CD4-positive, alpha-beta memory T cell (primary cell): ENCODE results near the gene ACKR4. TPM values are rescaled to one million over a fixed set of nuclear protein-coding genes. Genes with fewer than 3 reads are reported as not detected.
"Not testable (repeated sequence)": the region's sequence is repeated elsewhere in the genome, so short reads cannot be mapped to it uniquely, and the experiment has no call there.

Source experiments
- CTCF ChIA-PET: fragments of 350-600 bp; sonication (Branson Sonifier 250); formaldehyde crosslinking; loops from one replicate; lab custom pipeline; 2021; ENCODE audit warnings: inconsistent platforms; ENCODE audit not compliant: partially characterized antibody; lab: Charles Lee
- POLR2A ChIA-PET: fragments of 350-600 bp; sonication (Branson Sonifier 250); formaldehyde crosslinking; loops from one replicate; lab custom pipeline; 2021; ENCODE audit not compliant: partially characterized antibody; lab: Charles Lee
- DNase-seq, 5 donors: peaks; one replicate each; pipeline versions ENCODE4 v3.0.0 to v3.0.0-alpha.2; 2020 to 2022; ENCODE audit warnings: mixed read lengths in 1 of 5
- H3K27ac ChIP-seq: one replicate; pipeline ENCODE4 v1.7.0; 2013; ENCODE audit warnings: low read depth, low read length
- H3K27me3 ChIP-seq: 2 replicates; pipeline ENCODE4 v1.7.0; 2013; ENCODE audit warnings: mild to moderate bottlenecking, low read length, moderate library complexity; ENCODE audit not compliant: insufficient read depth
- H3K36me3 ChIP-seq: 2 replicates; pipeline ENCODE4 v1.7.0; 2013; ENCODE audit warnings: mild to moderate bottlenecking, low read length, moderate library complexity; ENCODE audit not compliant: insufficient read depth
- H3K4me1 ChIP-seq: 2 replicates; pipeline ENCODE4 v1.7.0; 2013; ENCODE audit warnings: mild to moderate bottlenecking, low read length, moderate library complexity; ENCODE audit not compliant: insufficient read depth
- H3K4me3 ChIP-seq, 2 donors: one replicate each; pipeline ENCODE4 v1.7.0; 2013; ENCODE audit warnings: low read length in 2 of 2, mild to moderate bottlenecking in 1 of 2
- H3K9me3 ChIP-seq, 2 donors: one replicate each; pipeline ENCODE4 v1.7.0; 2013; ENCODE audit warnings: low read length in 2 of 2, control low read depth in 1 of 2; ENCODE audit not compliant: control insufficient read depth in 1 of 2
- H3K27ac Mint-ChIP-seq, 7 donors: one replicate each; pipeline ENCODE4 v1.8.0; 2020 to 2021; ENCODE audit warnings: mixed read lengths in 7 of 7, mild to moderate bottlenecking in 6 of 7, inconsistent platforms in 3 of 7, moderate library complexity in 3 of 7
- H3K27me3 Mint-ChIP-seq, 2 donors: one replicate each; pipeline ENCODE4 v1.8.0; 2020 to 2021; ENCODE audit warnings: mixed read lengths in 2 of 2
- H3K36me3 Mint-ChIP-seq, 2 donors: one replicate each; pipeline ENCODE4 v1.8.0; 2020 to 2021; ENCODE audit warnings: mixed read lengths in 2 of 2, inconsistent platforms in 1 of 2, mild to moderate bottlenecking in 1 of 2
- H3K4me1 Mint-ChIP-seq, 4 donors: one replicate each; pipeline ENCODE4 v1.8.0; 2020 to 2021; ENCODE audit warnings: mixed read lengths in 4 of 4, mild to moderate bottlenecking in 1 of 4
- H3K4me3 Mint-ChIP-seq, 8 donors: one replicate each; pipeline ENCODE4 v1.8.0; 2020 to 2021; ENCODE audit warnings: mixed read lengths in 8 of 8, mild to moderate bottlenecking in 7 of 8, moderate library complexity in 6 of 8, inconsistent platforms in 3 of 8
- H3K9me3 Mint-ChIP-seq, 8 donors: one replicate each; pipeline ENCODE4 v1.8.0; 2020 to 2021; ENCODE audit warnings: mixed read lengths in 8 of 8, mild to moderate bottlenecking in 5 of 8, inconsistent platforms in 3 of 8, moderate library complexity in 1 of 8
- intact Hi-C: fragments of 100-400 bp; cut with micrococcal nuclease; formaldehyde crosslinking; loops from one replicate; pipeline ENCODE4 v1.15.1; 2023
- polyA plus RNA-seq, 2 donors: library from polyadenylated mRNA; unstranded; fragments of 300-500 nt; fragmentation: Illumina TruSeq; gene quantifications; one replicate each; pipeline ENCODE4 v1.2.3, GENCODE V29; 2021
- total RNA-seq, 2 experiments: library from RNA; stranded (reverse); gene quantifications; one replicate each; pipeline ENCODE4 v1.2.3, GENCODE V29; 2021

The ACKR4 gene
- total and polyA plus RNA-seq, 4 experiments from 2014 or later, result 0.17 to 0.22 TPM; not detected in 2

DNA sequence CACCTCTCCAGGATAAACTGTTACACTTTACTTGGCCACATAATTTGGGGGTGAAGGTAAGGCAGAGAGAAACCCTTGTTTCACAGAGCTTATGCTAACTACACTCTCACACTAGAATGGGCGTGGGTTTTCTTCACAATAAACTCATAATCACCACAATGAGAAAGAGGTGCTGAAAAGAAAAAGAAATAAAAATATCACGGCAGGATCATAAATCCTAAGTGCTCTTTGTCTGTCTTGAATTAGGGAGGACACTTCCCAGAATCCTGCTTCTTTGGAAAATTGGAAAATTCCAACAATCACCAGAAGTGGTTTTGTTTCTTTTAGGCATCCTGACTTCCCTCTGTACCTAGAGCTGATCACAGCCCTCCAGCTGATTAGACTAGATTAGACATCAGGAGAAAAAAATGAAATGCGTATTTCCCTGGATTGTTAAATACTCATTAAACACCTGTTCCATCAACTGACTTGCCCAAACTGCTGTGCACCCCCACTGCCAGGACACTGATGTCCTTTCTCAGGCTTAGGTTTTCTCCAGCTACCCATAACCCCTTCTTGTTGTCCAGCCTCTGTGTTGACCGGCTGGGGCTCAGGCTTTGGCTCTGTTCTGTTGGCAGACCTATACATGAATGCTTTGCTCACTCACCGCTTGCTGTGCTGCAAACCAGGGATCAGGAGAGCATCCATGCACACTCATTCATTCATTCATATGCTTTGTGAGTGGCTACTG lies 41.6 kb upstream of the ACKR4 start:
- H3K4me1 Mint-ChIP-seq, result peaks cover 0 to 2% (median under 1%) of the 10 kb centered on the region in 4 donors
- POLR2A ChIA-PET, result no interaction called here

DNA sequence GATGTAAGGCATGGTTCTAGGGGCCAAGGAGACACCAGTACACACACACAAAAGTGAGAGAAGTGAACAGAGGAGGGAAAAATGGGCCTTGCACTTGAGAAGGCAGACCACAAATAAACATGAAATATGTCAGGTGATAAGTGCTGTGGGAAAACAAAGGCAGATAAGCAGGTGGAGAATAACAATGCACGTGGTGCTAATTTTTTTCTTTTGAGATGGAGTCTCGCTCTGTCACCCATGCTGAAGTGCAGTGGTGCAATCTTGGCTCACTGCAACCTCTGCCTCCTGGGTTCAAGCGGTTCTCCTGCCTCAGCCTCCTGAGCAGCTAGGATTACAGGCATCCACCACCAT lies 41.1 kb upstream of the ACKR4 start:
- H3K4me3 Mint-ChIP-seq, H3K4me3 ChIP-seq, H3K27me3 Mint-ChIP-seq, intact Hi-C loops, H3K27ac Mint-ChIP-seq, DNase-seq, POLR2A ChIA-PET, CTCF ChIA-PET, H3K4me1 ChIP-seq, H3K27me3 ChIP-seq, H3K36me3 ChIP-seq, H3K27ac ChIP-seq, H3K4me1 Mint-ChIP-seq, H3K9me3 Mint-ChIP-seq, H3K9me3 ChIP-seq: not testable (repeated sequence)
- peaks cover 19% of the 10 kb centered on the region in 2 donors for H3K36me3 Mint-ChIP-seq

More for the DNA sequence above, 41.6 kb upstream of the ACKR4 start:
- H3K36me3 ChIP-seq, result no peaks in the 10 kb centered on the region
- DNase-seq, result no peak
- H3K27me3 Mint-ChIP-seq, result no peaks in the 10 kb centered on the region
- intact Hi-C loops, result no loop called here
- H3K9me3 ChIP-seq, result no peaks in the 10 kb centered on the region
- H3K4me1 ChIP-seq, result peaks cover 6% of the 10 kb centered on the region
- CTCF ChIA-PET, result no interaction called here
- H3K27ac Mint-ChIP-seq, result no peak overlapping the region
- no peaks in the 10 kb centered on the region for H3K9me3 Mint-ChIP-seq
- H3K4me3 ChIP-seq, result no peak overlapping the region
- no peaks in the 10 kb centered on the region for H3K27me3 ChIP-seq
- H3K27ac ChIP-seq, result no peak overlapping the region
- peaks cover 14 to 19% of the 10 kb centered on the region in 2 donors for H3K36me3 Mint-ChIP-seq
- H3K4me3 Mint-ChIP-seq, result no peak overlapping the region

DNA sequence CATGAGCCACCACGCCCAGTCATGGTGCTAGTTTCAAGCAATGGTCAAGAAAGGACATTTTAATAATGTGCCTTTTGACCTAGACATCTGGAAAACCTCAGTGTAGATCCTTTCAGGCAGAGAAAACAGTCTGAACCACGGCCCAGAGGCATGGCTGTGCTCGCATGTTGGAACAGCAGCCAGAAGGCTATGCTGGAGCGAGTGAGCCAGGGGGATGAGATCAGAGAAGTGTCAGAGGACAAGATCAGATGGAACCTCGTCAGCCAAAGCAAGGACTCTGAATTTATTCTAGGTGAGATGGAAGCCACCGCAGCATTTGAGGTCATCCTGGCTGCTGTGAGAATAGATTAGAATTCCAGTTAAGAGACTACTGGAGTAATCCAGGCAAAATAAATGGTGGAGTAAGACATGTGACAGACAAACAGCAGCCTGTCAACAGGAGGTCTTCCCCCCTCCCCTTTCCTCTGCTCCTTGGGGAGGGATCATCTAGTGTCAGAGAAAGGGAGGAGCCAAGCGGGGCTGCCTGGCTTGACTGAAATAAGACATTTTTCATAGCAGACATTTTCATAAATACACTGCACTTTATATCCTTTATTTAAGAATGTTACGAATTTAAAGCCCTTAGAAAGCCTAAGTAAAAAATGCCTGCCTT lies 40.4 kb upstream of the ACKR4 start:
- no peak for DNase-seq
- Mint-ChIP-seq H3K36me3 (peaks cover 19 to 23% of the 10 kb centered on the region in 2 donors), H3K27me3 (no peaks in the 10 kb centered on the region), H3K27ac (peak overlapping the region in 1 of 7 donors; percentile 83), H3K9me3 (no peaks in the 10 kb centered on the region), H3K4me1 (no peaks in the 10 kb centered on the region), H3K4me3 (no peak overlapping the region)
- Histone ChIP-seq H3K27ac (no peak overlapping the region), H3K4me3 (no peak overlapping the region), H3K9me3 (no peaks in the 10 kb centered on the region), H3K27me3 (no peaks in the 10 kb centered on the region), H3K36me3 (no peaks in the 10 kb centered on the region), H3K4me1 (no peaks in the 10 kb centered on the region)
- CTCF ChIA-PET, result no interaction called here
- intact Hi-C loops, result no loop called here
- POLR2A ChIA-PET, result no interaction called here

DNA sequence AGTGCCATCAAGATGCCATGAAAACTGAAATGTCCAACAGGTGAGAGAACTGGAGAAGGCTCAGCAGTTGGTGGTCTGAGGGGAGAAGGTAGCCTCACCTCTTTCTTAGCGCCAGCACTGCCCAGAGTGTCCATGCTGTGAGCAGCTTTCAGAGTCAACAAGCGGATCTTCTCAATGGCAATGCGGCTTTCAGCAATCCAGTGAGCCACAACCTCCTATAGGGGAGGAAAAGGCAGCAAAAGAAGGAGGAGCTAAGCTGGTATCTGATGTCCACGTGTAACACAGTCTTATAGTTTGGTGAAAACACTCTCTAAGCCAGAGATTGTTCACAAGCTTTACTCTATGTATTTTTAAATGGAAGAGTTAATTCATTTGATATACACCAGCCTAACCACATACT lies 36.1 kb upstream of the ACKR4 start:
- H3K27me3 Mint-ChIP-seq, result no peaks in the 10 kb centered on the region
- no peaks in the 10 kb centered on the region for H3K9me3 Mint-ChIP-seq
- no peak overlapping the region for H3K4me3 ChIP-seq
- ChIA-PET CTCF (no interaction called here), POLR2A (no interaction called here)
- intact Hi-C loops, result no loop called here
- no peak for DNase-seq
- H3K9me3 ChIP-seq, result no peaks in the 10 kb centered on the region
- H3K36me3 ChIP-seq, result no peaks in the 10 kb centered on the region
- no peaks in the 10 kb centered on the region for H3K27me3 ChIP-seq
- no peak overlapping the region for H3K27ac Mint-ChIP-seq
- H3K4me1 ChIP-seq, result no peaks in the 10 kb centered on the region
- H3K36me3 Mint-ChIP-seq, result peaks cover 39 to 54% of the 10 kb centered on the region in 2 donors
- no peaks in the 10 kb centered on the region for H3K4me1 Mint-ChIP-seq
- no peak overlapping the region for H3K27ac ChIP-seq
- H3K4me3 Mint-ChIP-seq, result no peak overlapping the region

DNA sequence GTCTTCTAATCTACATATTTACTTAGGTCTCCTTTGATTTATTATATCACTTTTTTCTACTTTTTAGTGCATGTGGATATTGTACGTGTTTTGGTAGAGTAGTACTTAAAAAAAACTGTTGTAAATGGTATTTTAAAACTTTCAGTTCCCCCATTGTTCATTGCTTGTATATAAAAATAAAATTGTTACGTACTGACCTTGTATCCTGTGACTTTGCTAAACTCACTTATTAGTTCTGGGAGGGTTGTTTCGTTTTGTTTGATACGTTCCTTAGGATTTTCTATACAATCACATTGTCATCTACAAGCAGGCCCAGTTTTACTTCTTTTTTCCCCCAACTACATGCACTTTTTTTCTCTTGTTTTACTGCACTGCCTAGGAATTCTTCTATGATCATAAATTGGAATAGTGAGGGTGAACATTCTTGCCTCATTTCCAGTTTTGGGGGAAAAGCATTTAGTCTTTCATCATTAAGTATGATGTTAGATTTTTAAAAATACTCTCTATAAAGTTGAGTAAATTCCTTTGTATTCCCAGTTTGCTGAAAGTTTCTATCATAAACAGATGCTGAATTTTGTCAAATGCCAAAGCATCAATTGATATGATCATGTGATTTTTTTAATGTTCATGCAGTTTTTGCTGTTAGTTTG lies 33.5 kb upstream of the ACKR4 start:
- Mint-ChIP-seq H3K9me3 (no peaks in the 10 kb centered on the region), H3K4me1 (no peaks in the 10 kb centered on the region), H3K36me3 (peaks cover 31 to 56% of the 10 kb centered on the region in 2 donors), H3K27me3 (no peaks in the 10 kb centered on the region), H3K27ac (no peak overlapping the region), H3K4me3 (no peak overlapping the region)
- intact Hi-C loops, result no loop called here
- Histone ChIP-seq H3K4me1 (no peaks in the 10 kb centered on the region), H3K9me3 (no peaks in the 10 kb centered on the region), H3K27me3 (no peaks in the 10 kb centered on the region), H3K4me3 (no peak overlapping the region), H3K36me3 (no peaks in the 10 kb centered on the region), H3K27ac (no peak overlapping the region)
- no peak for DNase-seq
- ChIA-PET CTCF (no interaction called here), POLR2A (no interaction called here)

DNA sequence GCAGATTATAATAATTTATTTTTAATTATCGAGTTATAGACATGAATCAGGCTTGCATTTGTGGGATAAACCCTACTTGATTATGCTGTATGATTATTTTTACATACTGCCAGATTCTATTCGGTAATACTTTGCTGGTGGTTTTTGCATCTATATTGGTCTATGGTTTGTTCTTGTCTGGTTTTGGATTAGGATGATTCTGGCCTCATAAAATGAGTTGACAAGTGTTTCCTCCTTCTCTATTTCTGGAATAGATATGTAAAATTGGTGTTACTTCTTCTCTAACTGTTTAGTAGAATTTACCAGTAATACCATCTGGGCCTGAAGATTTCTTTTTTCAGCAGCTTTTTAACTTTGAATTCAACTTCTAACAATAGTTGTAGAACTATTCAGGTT lies 33.0 kb upstream of the ACKR4 start:
- Histone ChIP-seq H3K4me1 (no peaks in the 10 kb centered on the region), H3K36me3 (no peaks in the 10 kb centered on the region), H3K27ac (no peak overlapping the region), H3K4me3 (no peak overlapping the region), H3K27me3 (no peaks in the 10 kb centered on the region), H3K9me3 (no peaks in the 10 kb centered on the region)
- H3K4me3 Mint-ChIP-seq, result no peak overlapping the region
- no peaks in the 10 kb centered on the region for H3K9me3 Mint-ChIP-seq
- H3K27me3 Mint-ChIP-seq, result no peaks in the 10 kb centered on the region
- intact Hi-C loops, result no loop called here
- H3K36me3 Mint-ChIP-seq, result peaks cover 28 to 57% of the 10 kb centered on the region in 2 donors
- CTCF ChIA-PET, result no interaction called here
- no peaks in the 10 kb centered on the region for H3K4me1 Mint-ChIP-seq
- POLR2A ChIA-PET, result no interaction called here
- no peak overlapping the region for H3K27ac Mint-ChIP-seq
- DNase-seq, result no peak

DNA sequence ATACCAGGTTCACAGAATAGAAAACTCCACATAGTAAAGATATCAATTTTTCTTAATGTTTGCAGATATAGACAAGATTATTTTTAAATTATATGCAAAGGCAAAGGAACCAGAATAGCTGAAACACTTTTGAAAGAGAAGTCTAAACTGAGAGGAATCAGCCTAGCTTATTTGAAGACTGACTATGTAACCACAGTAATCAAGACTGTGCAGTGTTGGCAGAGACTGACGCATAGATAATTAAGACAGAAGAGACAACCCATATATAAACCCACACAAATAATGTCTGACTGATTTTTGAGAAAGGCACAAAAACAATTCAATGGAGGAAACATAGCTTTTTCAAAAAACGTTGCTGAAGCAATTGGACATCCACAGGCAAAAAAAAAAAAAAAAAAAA lies 28.6 kb upstream of the ACKR4 start:
- Mint-ChIP-seq H3K27me3 (no peaks in the 10 kb centered on the region), H3K36me3 (peaks cover 45 to 67% of the 10 kb centered on the region in 2 donors), H3K9me3 (peaks cover 0 to 2% (median 0%) of the 10 kb centered on the region in 8 donors), H3K4me3 (no peak overlapping the region), H3K27ac (no peak overlapping the region), H3K4me1 (no peaks in the 10 kb centered on the region)
- no peak for DNase-seq
- POLR2A ChIA-PET, result no interaction called here
- H3K27ac ChIP-seq, result no peak overlapping the region
- no peak overlapping the region for H3K4me3 ChIP-seq
- no peaks in the 10 kb centered on the region for H3K36me3 ChIP-seq
- H3K4me1 ChIP-seq, result no peaks in the 10 kb centered on the region
- intact Hi-C loops, result no loop called here
- H3K27me3 ChIP-seq, result no peaks in the 10 kb centered on the region
- CTCF ChIA-PET, result no interaction called here
- no peaks in the 10 kb centered on the region for H3K9me3 ChIP-seq
